HUES48 (cell line): ENCODE results near the gene IRX2.

Experiments
- H3K27ac ChIP-seq: one replicate; pipeline ENCODE4 v1.7.0; 2013; ENCODE audit warnings: low read depth, low read length, inconsistent platforms
- H3K27me3 ChIP-seq: 2 replicates; pipeline ENCODE4 v1.6.1; 2013; ENCODE audit warnings: mild to moderate bottlenecking, low read length; ENCODE audit not compliant: control insufficient read depth, insufficient read depth
- H3K36me3 ChIP-seq: 2 replicates; pipeline ENCODE4 v1.6.1; 2013; ENCODE audit warnings: low read length; ENCODE audit not compliant: control insufficient read depth, insufficient read depth
- H3K4me1 ChIP-seq: 2 replicates; pipeline ENCODE4 v1.6.1; 2013; ENCODE audit warnings: mild to moderate bottlenecking, low read length; ENCODE audit not compliant: control insufficient read depth, insufficient read depth
- H3K4me3 ChIP-seq: 2 replicates; pipeline ENCODE4 v1.5.1; 2013; ENCODE audit warnings: mild to moderate bottlenecking, low read depth, low read length
- H3K9ac ChIP-seq: 2 replicates; pipeline ENCODE4 v1.6.1; 2013; ENCODE audit warnings: mild to moderate bottlenecking, low read depth, low read length, moderate library complexity
- H3K9me3 ChIP-seq: 2 replicates; pipeline ENCODE4 v1.6.1; 2013; ENCODE audit warnings: low read length; ENCODE audit not compliant: control insufficient read depth, insufficient read depth

IRX2 gene

GRCh38 chr5:2739360-2740050, 12.0 kb downstream of the IRX2 start:
- Histone ChIP-seq H3K4me3 (peak overlapping the region; percentile 57; the same call in 1 of the 2 replicates), H3K9ac (no peak overlapping the region), H3K4me1 (peaks cover 36% of the 10 kb centered on the region), H3K9me3 (no peaks in the 10 kb centered on the region), H3K36me3 (peaks cover 11% of the 10 kb centered on the region), H3K27ac (no peak overlapping the region), H3K27me3 (peaks cover 86% of the 10 kb centered on the region)

- H3K4me3 ChIP-seq: peak overlapping the region; percentile 57
- peaks cover 5% of the 10 kb centered on the region; the same call in 1 of the 2 replicates for H3K36me3 ChIP-seq
- no peaks in the 10 kb centered on the region for H3K9me3 ChIP-seq
- H3K4me1 ChIP-seq: peaks cover 29% of the 10 kb centered on the region
- H3K27ac ChIP-seq: no peak overlapping the region
- no peak overlapping the region for H3K9ac ChIP-seq
- peaks cover 82% of the 10 kb centered on the region for H3K27me3 ChIP-seq
Measured at GRCh38 chr5:2738700-2739359, 12.6 kb downstream of the IRX2 start.

GRCh38 chr5:2738156-2738699, 13.2 kb downstream of the IRX2 start:
- Histone ChIP-seq H3K4me3 (0 out of 2 replicates have a peak overlapping the region, but pooled peaks have one; percentile 57), H3K36me3 (peaks cover 4% of the 10 kb centered on the region; the same call in 1 of the 2 replicates), H3K9me3 (no peaks in the 10 kb centered on the region), H3K9ac (no peak overlapping the region), H3K27me3 (peaks cover 82% of the 10 kb centered on the region), H3K27ac (no peak overlapping the region), H3K4me1 (peaks cover 25% of the 10 kb centered on the region)

- Histone ChIP-seq H3K9me3 (no peaks in the 10 kb centered on the region), H3K36me3 (peaks cover under 1% of the 10 kb centered on the region; the same call in 1 of the 2 replicates), H3K27me3 (peaks cover 76% of the 10 kb centered on the region), H3K27ac (no peak overlapping the region), H3K4me1 (peaks cover 21% of the 10 kb centered on the region), H3K9ac (no peak overlapping the region), H3K4me3 (no peak overlapping the region)
Measured at GRCh38 chr5:2737273-2738155, 14.0 kb downstream of the IRX2 start.

- Histone ChIP-seq H3K9ac (no peak overlapping the region), H3K36me3 (no peaks in the 10 kb centered on the region), H3K9me3 (no peaks in the 10 kb centered on the region), H3K27me3 (peaks cover 70% of the 10 kb centered on the region), H3K27ac (no peak overlapping the region), H3K4me3 (no peak overlapping the region), H3K4me1 (peaks cover 21% of the 10 kb centered on the region; the same call in 1 of the 2 replicates)
Measured at GRCh38 chr5:2736872-2737271, 14.6 kb downstream of the IRX2 start.

GRCh38 chr5:2735996-2736395, 15.5 kb downstream of the IRX2 start:
- peaks cover 16% of the 10 kb centered on the region; the same call in 1 of the 2 replicates for H3K4me1 ChIP-seq
- no peak overlapping the region for H3K9ac ChIP-seq
- H3K4me3 ChIP-seq: no peak overlapping the region
- H3K36me3 ChIP-seq: no peaks in the 10 kb centered on the region
- no peaks in the 10 kb centered on the region for H3K9me3 ChIP-seq
- no peak overlapping the region for H3K27ac ChIP-seq
- peaks cover 61% of the 10 kb centered on the region for H3K27me3 ChIP-seq

GRCh38 chr5:2732850-2733249, 18.6 kb downstream of the IRX2 start:
- H3K27ac ChIP-seq: no peak overlapping the region
- H3K4me1 ChIP-seq: peaks cover 2% of the 10 kb centered on the region; the same call in 1 of the 2 replicates
- H3K9ac ChIP-seq: no peak overlapping the region
- no peak overlapping the region for H3K4me3 ChIP-seq
- H3K27me3 ChIP-seq: peaks cover 30% of the 10 kb centered on the region
- no peaks in the 10 kb centered on the region for H3K9me3 ChIP-seq
- H3K36me3 ChIP-seq: no peaks in the 10 kb centered on the region

GRCh38 chr5:2732004-2732403, 19.5 kb downstream of the IRX2 start:
- H3K9ac ChIP-seq: no peak overlapping the region
- no peak overlapping the region for H3K27ac ChIP-seq

GRCh38 chr5:2729189-2729588, 22.3 kb downstream of the IRX2 start:
- Histone ChIP-seq H3K4me1 (no peaks in the 10 kb centered on the region), H3K27me3 (peaks cover 11% of the 10 kb centered on the region; the same call in 1 of the 2 replicates), H3K36me3 (no peaks in the 10 kb centered on the region), H3K9ac (no peak overlapping the region), H3K27ac (no peak overlapping the region), H3K9me3 (no peaks in the 10 kb centered on the region), H3K4me3 (no peak overlapping the region)

More at GRCh38 chr5:2732004-2732403, 19.5 kb downstream of the IRX2 start:
- Histone ChIP-seq H3K36me3 (no peaks in the 10 kb centered on the region), H3K4me3 (no peak overlapping the region), H3K27me3 (peaks cover 21% of the 10 kb centered on the region), H3K4me1 (no peaks in the 10 kb centered on the region), H3K9me3 (no peaks in the 10 kb centered on the region)

GRCh38 chr5:2727550-2727949, 23.9 kb downstream of the IRX2 start:
- H3K9ac ChIP-seq: no peak overlapping the region
- H3K9me3 ChIP-seq: no peaks in the 10 kb centered on the region

More at GRCh38 chr5:2727550-2727949, 23.9 kb downstream of the IRX2 start:
- H3K36me3 ChIP-seq: no peaks in the 10 kb centered on the region
- no peak overlapping the region for H3K4me3 ChIP-seq
- no peaks in the 10 kb centered on the region; the same call in 1 of the 2 replicates for H3K27me3 ChIP-seq
- H3K27ac ChIP-seq: no peak overlapping the region
- no peaks in the 10 kb centered on the region for H3K4me1 ChIP-seq
